NCI-H146 treated with DMSO at 0.1 percent for 48 hours (cell line): ENCODE results near the gene SDC1.
"Not testable (repeated sequence)": the region's sequence is repeated elsewhere in the genome, so short reads cannot be mapped to it uniquely, and the experiment has no call there.

Experiments used
- DNase-seq: peaks from one replicate; lab custom pipeline; 2025; ENCODE audit not compliant: unreplicated experiment; lab: John Stamatoyannopoulos, UW

The SDC1 gene

DNA sequence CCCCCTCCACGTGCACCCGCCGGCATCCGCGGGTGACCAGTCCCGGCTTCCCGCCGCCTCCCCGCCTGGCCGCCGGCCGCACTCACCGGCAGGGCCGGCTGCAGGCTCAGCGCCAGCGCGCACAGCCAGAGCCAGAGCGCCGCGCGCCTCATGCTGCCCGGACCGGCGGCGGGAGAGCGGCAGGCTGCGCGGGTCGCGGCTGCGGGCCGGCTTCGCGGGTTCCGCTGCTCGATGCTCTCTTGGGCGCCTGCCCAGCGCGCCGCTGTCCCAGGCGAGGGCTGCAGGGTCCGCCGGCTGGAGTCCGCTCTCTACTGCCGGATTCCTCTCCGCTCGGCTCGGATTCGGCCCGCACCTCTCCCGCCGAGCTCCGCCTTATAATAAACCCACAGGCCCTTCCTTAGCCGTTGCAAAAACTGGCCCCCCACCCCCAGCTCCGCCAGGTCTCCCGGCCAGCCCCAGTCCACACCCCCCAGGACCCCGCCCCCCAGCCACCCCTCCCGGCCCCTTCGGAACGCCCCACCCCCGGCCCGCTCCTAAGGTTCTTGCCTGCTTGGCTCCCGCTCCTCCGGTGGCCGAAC is at the start of gene SDC1:
SDC1 (minus strand) TSS at position 415 of the 578 bp plus-strand sequence; CDS start at position 152, 263 bp downstream.
- peak; percentile 51 for DNase-seq

- DNase-seq = no peak
Observed at GRCh38 chr2:20273042-20273441, 48.1 kb upstream of the SDC1 start.

- DNase-seq = not testable (repeated sequence)
Observed at GRCh38 chr2:20268317-20268716, 43.4 kb upstream of the SDC1 start.

- no peak for DNase-seq
Observed at GRCh38 chr2:20267529-20267928, 42.6 kb upstream of the SDC1 start.

DNA sequence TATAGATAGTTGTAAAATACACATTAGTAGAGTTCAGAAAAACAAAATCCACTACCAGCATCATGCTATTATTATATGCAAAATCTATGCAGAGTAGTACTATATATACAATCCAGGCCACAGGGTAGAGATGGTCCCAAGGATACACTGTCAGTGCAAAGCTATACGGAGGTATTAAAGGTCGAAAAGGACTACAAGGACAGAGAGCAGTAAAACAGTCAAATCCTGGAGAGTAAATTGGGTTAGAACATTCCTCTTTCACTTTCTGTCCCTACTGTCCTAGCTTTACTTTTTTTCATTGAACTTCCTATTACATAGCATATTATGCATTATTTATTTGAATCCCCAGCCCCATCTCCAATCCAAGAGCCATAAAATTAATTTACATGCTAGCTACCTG is 39.7 kb upstream of the SDC1 start:
- no peak for DNase-seq

GRCh38 chr2:20257411-20257810 is 32.5 kb upstream of the SDC1 start:
- no peak for DNase-seq

DNA sequence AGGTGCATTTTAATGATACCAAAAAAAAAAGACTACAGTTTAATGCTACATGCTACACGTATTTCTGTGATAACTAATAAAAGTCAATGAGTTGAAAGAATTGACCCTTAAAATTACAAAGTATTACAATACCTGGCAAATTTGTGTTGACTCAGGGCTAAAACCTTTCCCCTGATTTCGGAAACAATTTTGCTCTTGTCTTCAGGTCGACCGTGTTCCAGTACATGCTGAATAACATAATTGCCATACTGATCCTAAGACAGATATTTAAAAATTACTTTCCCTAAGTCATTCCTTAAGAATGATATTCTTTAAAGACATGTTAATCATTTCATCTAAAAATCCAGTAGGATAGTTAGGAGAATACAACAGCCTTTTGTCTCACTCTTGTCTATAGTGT is 29.8 kb upstream of the SDC1 start:
- DNase-seq = no peak

- no peak for DNase-seq
Observed at GRCh38 chr2:20250436-20250835, 25.5 kb upstream of the SDC1 start.

GRCh38 chr2:20249170-20249569 is 24.2 kb upstream of the SDC1 start:
- no peak for DNase-seq

- no peak for DNase-seq
Observed at GRCh38 chr2:20247084-20247483, 22.2 kb upstream of the SDC1 start.

DNA sequence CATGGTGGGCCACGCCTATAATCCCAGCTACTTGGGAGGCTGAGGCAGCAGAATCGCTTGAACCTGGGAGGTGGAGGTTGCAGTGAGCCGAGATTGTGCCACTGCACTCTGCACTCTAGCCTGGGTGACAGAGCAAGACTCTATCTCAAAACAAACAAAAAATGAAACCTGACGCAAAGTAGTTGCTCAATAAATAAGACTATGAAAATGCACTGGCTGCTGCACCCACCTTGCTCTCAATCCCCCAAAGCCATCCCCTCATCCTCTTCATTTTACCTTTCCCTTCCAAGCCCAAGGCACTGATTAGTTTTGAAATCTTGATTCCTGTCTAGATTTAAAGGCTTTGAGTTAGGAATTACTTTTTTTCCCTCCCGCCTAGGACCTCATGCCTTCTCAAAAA is 18.7 kb upstream of the SDC1 start:
- not testable (repeated sequence) for DNase-seq

DNA sequence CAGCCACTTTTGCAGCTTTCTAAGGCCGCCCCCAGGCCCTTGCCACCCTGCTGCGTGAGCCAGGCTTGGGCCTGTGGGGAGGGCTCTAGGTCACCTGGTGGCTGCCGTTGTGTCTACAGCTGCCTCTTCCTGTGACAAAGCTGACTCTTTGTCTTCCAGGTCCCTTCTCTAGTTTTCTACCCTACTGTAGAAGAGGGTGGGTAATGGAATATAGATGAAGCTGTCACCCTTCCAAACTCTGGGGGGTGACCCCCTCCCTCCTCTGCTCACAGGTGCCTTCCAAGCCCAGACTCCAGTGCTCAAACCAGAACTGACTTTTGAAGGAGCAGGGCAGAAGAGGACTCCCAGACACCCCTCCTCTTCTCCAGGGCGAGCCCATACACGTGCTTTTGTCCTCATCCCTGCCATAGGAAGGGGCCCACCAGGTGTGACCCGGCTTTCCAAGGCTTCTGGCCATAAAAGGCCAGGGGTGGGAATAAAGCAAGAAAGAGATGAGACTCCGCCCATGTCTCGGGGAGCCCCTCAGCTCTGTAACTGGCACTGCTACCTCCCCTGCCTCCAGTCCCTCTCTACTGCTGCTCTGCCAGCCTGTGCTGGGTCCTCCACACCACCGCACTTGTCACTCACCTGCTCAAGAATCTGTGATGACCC is 17.9 kb upstream of the SDC1 start:
- DNase-seq = no peak

DNA sequence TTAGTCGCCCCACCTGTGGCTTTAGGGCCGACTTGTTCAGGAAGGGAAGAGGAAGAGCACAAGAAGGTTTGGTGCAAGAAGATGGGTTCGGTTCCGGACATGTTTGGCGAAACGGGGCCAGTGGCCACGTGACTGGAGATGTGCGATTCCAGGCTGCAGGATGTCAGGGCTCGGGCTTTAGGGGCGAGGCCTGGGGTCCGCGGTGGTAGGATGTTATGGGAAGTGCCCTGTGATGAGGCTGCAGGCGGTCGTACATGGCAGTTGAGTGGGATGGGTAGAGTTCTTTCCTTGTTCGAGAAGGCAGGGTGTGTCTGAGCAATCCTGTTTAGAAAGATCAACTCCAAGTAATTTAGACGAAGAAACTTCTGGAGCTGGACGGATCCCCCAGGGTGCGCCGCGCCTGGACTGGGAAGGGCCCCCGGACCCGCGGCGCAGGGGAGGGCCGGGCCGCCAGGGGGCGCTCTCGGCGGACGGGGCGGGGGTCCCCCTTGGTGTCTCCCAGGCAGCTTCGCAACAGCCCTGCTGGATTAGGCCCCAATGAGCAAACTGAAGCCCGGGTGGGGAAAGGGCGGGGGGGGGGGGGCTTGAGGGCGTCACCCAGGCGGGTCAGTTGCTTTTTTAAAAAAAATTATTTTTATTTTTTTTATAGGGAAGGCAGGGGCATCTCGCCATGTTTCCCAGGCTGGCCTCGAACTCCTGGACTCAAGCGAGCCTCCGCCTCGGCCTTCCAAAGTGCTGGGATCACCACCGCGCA is 17.2 kb upstream of the SDC1 start:
- DNase-seq = no peak

DNA sequence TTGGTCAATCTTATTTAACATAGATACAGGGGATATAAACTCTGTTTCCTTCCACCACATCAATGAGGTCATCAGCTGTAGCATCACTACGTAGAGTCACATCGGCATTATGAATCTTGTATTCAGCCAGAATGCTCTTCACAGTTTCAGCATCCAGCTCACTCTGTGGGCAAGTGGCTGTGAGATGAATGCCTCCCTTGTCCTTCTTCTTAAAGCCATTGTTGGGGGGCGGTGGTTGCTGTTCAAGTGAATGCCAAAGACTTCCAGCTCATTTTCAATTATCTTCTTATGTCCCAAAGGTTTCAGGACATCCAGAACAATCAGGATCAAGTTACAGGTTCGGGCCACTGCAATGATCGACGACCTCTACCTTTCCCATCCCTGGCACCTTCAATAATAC is 15.4 kb upstream of the SDC1 start:
- DNase-seq = not testable (repeated sequence)

DNA sequence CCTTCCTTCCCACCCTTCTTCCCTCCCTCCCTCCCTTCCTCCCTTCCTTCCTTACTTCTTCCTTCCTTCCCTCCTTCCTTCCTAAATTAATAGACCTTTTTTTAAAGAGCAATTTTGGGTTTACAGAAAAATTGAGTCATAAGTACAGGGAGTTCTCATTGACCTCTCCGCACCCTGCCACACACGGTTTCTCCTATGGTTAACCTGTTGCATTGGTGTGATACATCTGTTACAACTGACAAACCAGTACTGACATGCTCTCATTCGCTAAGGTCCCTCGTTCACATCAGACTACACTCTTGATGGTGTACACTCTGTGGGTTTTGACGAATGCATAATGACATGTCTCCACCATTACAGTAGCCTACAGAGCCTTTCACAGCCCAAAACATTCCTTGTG is 11.6 kb upstream of the SDC1 start:
- no peak for DNase-seq

DNA sequence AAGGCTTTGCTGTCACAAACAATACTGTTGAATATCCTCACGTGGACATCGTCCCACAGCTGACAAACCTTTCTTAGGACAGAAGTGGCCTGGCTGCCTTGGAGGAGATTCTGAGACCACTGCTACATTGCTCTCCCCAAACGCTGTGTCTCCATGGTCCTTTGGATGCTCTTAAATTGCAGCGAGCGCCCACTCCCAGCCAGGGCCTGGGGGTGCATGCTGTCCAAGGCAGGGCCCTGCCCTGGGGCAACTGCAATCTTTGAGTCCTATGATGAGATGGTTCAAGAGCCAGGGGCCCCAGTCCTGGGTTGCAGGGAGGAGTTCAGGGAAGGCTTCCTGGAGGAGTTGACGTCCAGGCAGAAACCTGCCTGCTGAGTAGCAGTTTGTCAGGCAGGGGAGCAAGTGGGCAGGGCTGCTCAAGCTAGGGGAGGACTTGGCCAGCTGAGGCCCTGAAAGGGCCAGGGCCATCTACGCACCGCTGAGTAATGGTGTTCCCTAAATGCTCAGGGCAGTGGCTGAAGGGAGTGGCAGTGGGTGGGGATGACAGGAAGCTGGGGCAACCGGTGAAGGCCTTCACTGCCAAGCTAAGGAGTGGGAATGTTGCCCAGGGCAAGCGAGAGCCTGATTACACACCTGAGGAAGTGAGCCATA is 10.8 kb upstream of the SDC1 start:
- no peak for DNase-seq

DNA sequence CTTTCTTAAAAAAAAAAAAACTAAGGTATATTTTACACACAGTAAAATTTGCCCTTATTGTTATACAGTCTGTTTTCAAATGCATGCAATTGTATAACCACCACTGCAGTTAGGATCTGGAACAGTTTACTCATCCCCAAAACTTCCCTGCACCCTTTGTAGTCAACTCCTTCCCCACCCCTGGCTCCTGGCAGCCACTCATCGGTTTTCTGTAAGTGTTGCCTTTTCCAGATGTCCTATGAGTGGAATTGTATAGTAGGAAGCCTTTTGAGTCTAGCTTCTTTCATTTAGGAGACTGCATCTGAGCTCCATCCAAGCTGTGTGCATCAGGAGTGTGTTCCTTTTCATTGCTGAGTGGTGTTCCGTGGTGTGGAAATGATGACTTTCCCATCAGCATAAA is 9.7 kb upstream of the SDC1 start:
- not testable (repeated sequence) for DNase-seq

DNA sequence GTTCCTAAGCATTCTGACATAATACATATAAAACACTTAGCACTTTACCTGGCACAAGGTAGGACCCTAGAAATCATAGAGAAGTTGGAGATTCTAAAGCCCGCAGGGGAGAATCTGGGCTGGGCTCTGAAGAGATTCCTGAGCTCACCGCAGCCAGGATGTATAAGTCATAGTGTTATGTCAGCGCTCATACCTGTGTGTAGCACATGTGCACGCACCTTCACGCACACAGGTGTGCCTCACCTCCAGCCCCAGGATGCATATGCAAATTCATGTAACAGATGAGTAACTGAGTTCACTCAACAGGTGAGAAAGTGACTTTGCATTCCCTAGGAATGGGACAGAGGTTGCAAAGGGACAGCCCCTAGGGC is 7.9 kb upstream of the SDC1 start:
- DNase-seq = no peak

GRCh38 chr2:20231598-20232026 is 6.7 kb upstream of the SDC1 start:
- peak; percentile 83 for DNase-seq

DNA sequence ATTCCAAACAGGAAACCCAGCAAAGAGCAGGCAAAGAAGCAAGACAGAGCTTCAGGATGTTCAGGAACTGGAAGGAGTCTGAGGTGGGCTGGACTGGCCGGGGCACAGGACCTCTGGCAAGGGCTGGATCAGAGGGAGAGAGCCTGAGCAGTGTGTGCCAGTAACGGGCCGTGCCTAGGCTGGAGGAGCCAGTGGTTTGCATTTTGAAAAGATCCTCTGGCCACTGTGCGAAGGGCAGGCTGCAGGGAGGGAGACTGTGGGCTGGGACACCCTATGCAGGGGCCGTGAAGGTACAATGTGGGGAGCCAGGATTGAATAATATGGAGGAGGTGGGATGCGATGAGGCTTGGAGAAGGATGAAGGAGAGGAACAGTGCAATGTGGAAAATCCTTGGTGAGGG is 6.2 kb upstream of the SDC1 start:
- no peak for DNase-seq

GRCh38 chr2:20230114-20230425 is 5.1 kb upstream of the SDC1 start:
- DNase-seq = no peak
